GM23338 (cell line): ENCODE data around the gene PYGO1. TPM values are rescaled to one million over a fixed set of nuclear protein-coding genes. Genes with fewer than 3 reads are reported as not detected.

Source experiments
- ATAC-seq: fragments of 200-7000 bp; cut with Tn5 transposase; 3 replicates; pipeline ENCODE4 v1.9.1; 2020
- DNase-seq: peaks from one replicate; pipeline ENCODE4 v3.0.0-alpha.2; 2015; ENCODE audit warnings: low spot score
- H2AFZ ChIP-seq: fragments of 200-600 bp; sonication (generic); 2 replicates; pipeline ENCODE4 v1.8.0; 2016; ENCODE audit warnings: antibody characterized with exemption, mild to moderate bottlenecking, moderate library complexity
- H3F3A ChIP-seq: fragments of 200-600 bp; sonication (generic); replicated peaks from 2 replicates; pipeline ENCODE4 v1.8.0; 2017; ENCODE audit warnings: antibody characterized with exemption, mixed run types, low read depth
- H3K27ac ChIP-seq: fragments of 200-600 bp; sonication (generic); 2 replicates; pipeline ENCODE4 v1.6.1; 2016; ENCODE audit warnings: low read depth
- H3K27me3 ChIP-seq: fragments of 200-600 bp; sonication (generic); 2 replicates; pipeline ENCODE4 v1.8.0; 2016; ENCODE audit warnings: mild to moderate bottlenecking, mixed run types, moderate library complexity; ENCODE audit not compliant: insufficient read depth
- H3K36me3 ChIP-seq: fragments of 200-600 bp; sonication (generic); 2 replicates; pipeline ENCODE4 v1.8.0; 2016; ENCODE audit warnings: mild to moderate bottlenecking; ENCODE audit not compliant: insufficient read depth
- H3K4me1 ChIP-seq: fragments of 200-600 bp; sonication (generic); 2 replicates; pipeline ENCODE4 v1.8.0; 2016; ENCODE audit warnings: mild to moderate bottlenecking, moderate library complexity; ENCODE audit not compliant: insufficient read depth
- H3K4me2 ChIP-seq: fragments of 200-600 bp; sonication (generic); 2 replicates; pipeline ENCODE4 v1.7.1; 2017; ENCODE audit warnings: mixed run types
- H3K4me3 ChIP-seq: fragments of 200-600 bp; sonication (generic); 2 replicates; pipeline ENCODE4 v1.6.1; 2016; ENCODE audit warnings: mixed run types
- H3K79me2 ChIP-seq: fragments of 200-600 bp; sonication (generic); replicated peaks from 2 replicates; pipeline ENCODE4 v1.8.0; 2017; ENCODE audit warnings: mild to moderate bottlenecking; ENCODE audit not compliant: insufficient read depth
- H3K9me2 ChIP-seq: fragments of 200-600 bp; sonication (generic); 2 replicates; pipeline ENCODE4 v1.8.0; 2017; ENCODE audit not compliant: insufficient read depth
- H4K20me1 ChIP-seq: fragments of 200-600 bp; sonication (generic); replicated peaks from 2 replicates; pipeline ENCODE4 v1.8.0; 2017; ENCODE audit warnings: mild to moderate bottlenecking; ENCODE audit not compliant: insufficient read depth
- H3K27ac Mint-ChIP-seq: 2 replicates; pipeline ENCODE4 v1.8.0; 2020; ENCODE audit warnings: inconsistent platforms, mild to moderate bottlenecking, moderate library complexity, mixed read lengths
- H3K27me3 Mint-ChIP-seq: 3 replicates; pipeline ENCODE4 v1.8.0; 2022; ENCODE audit warnings: low read depth, mild to moderate bottlenecking, moderate library complexity, mixed read lengths, inconsistent platforms; ENCODE audit not compliant: insufficient read depth, poor library complexity
- H3K36me3 Mint-ChIP-seq: 3 replicates; pipeline ENCODE4 v1.8.0; 2021; ENCODE audit warnings: low read depth, mild to moderate bottlenecking, inconsistent platforms, moderate library complexity, mixed read lengths
- H3K4me1 Mint-ChIP-seq: 3 replicates; pipeline ENCODE4 v1.8.0; 2020; ENCODE audit warnings: mild to moderate bottlenecking, inconsistent platforms, mixed read lengths
- H3K4me3 Mint-ChIP-seq: 3 replicates; pipeline ENCODE4 v1.8.0; 2021; ENCODE audit warnings: moderate library complexity, mild to moderate bottlenecking, inconsistent platforms, mixed read lengths
- H3K9me3 Mint-ChIP-seq: 3 replicates; pipeline ENCODE4 v1.8.0; 2020; ENCODE audit warnings: moderate library complexity, mild to moderate bottlenecking, inconsistent platforms, mixed read lengths
- CREB1 ChIP-seq: fragments of 250-450 bp; sonication (Bioruptor Pico); IDR thresholded peaks from 2 replicates; pipeline ENCODE4 v1.5.0; 2020; ENCODE audit warnings: low read depth, mild to moderate bottlenecking, moderate library complexity
- EZH2 ChIP-seq: fragments of 200-600 bp; sonication (generic); IDR thresholded peaks from one replicate; pipeline ENCODE4 v1.8.0; 2017; ENCODE audit warnings: antibody characterized with exemption, mild to moderate bottlenecking, low read depth; ENCODE audit not compliant: unreplicated experiment
- EZH2phosphoT487 ChIP-seq: fragments of 200-600 bp; sonication (generic); IDR thresholded peaks from one replicate; pipeline ENCODE4 v1.8.1; 2018; ENCODE audit warnings: antibody characterized with exemption; ENCODE audit not compliant: unreplicated experiment
- JUNB ChIP-seq: IDR thresholded peaks from one replicate; pipeline ENCODE4 v1.6.1; 2016; ENCODE audit warnings: antibody characterized with exemption; ENCODE audit not compliant: unreplicated experiment
- NANOG ChIP-seq: IDR thresholded peaks from 2 replicates; pipeline ENCODE4 v1.6.1; 2016; ENCODE audit warnings: antibody characterized with exemption, borderline replicate concordance
- POLR2AphosphoS5 ChIP-seq: IDR thresholded peaks from 2 replicates; pipeline ENCODE4 v1.6.1; 2016; ENCODE audit warnings: antibody characterized with exemption, low read depth
- ZNF114 ChIP-seq: fragments of 250-450 bp; sonication (Bioruptor Pico); IDR thresholded peaks from 2 replicates; pipeline ENCODE4 v1.5.0; 2020; ENCODE audit warnings: mild to moderate bottlenecking, moderate library complexity
- ZNF331 ChIP-seq: fragments of 250-450 bp; sonication (Bioruptor Pico); IDR thresholded peaks from 2 replicates; pipeline ENCODE4 v1.5.0; 2020; ENCODE audit warnings: low read depth, mild to moderate bottlenecking, moderate library complexity
- polyA plus RNA-seq: library from polyadenylated mRNA; unstranded; fragments of >200 nt; fragmentation: Nextera tagmentation; extraction: Ambion mirVana; gene quantifications from 2 replicates; pipeline ENCODE4 v1.2.1, GENCODE V29; 2016
- total RNA-seq: library from RNA; depleted of rRNA; stranded (reverse); fragments of >200 nt; shearing (Covaris generic); gene quantifications from 2 replicates; pipeline ENCODE4 v1.2.3, GENCODE V29; 2014
- TF ChIP-seq, protein P1 (sequence below): fragments of 250-450 bp; sonication (Bioruptor Pico); IDR thresholded peaks from 2 replicates; pipeline ENCODE4 v1.5.0; 2020; ENCODE audit warnings: mild to moderate bottlenecking, moderate library complexity
- TF ChIP-seq, protein P2 (sequence below), 2 experiments: fragments of 200-600 bp in 1 of 2; sonication (generic) in 1 of 2; conservative IDR thresholded peaks; 2 replicates each; pipeline versions ENCODE4 v1.5.1 to v1.6.1; 2016 to 2017; ENCODE audit warnings: antibody characterized with exemption in 2 of 2, low read depth in 2 of 2, mild to moderate bottlenecking in 2 of 2, moderate library complexity in 1 of 2
- TF ChIP-seq, protein P3 (sequence below): IDR thresholded peaks from one replicate; pipeline ENCODE4 v1.6.1; 2018; ENCODE audit warnings: antibody characterized with exemption; ENCODE audit not compliant: unreplicated experiment
- TF ChIP-seq, protein P4 (sequence below): IDR thresholded peaks from 2 replicates; pipeline ENCODE4 v1.6.1; 2016; ENCODE audit warnings: antibody characterized with exemption

PYGO1 gene
- total and polyA plus RNA-seq, 2 experiments from 2014 or later: 0.18 to 0.52 TPM

DNA sequence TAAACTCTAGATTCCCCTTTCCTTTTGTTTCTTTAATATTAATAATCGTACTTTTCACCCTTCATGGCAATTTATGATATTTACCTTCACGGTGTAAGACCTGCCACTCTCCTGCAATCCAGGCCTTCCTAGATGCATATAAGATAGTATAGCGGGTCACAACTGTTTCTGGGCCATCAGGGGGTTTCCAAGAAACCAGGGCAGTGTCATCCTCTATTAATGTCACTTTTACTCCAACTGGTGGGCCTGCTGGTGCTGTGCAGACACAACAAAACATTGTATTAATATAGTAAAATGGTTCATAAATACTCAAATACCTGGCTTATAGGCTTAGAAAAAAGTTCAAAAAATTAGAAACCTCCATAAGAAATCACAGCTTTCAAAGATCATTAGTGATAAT, 48.9 kb upstream of the PYGO1 start (continued):
- TF ChIP-seq, protein P1, sequence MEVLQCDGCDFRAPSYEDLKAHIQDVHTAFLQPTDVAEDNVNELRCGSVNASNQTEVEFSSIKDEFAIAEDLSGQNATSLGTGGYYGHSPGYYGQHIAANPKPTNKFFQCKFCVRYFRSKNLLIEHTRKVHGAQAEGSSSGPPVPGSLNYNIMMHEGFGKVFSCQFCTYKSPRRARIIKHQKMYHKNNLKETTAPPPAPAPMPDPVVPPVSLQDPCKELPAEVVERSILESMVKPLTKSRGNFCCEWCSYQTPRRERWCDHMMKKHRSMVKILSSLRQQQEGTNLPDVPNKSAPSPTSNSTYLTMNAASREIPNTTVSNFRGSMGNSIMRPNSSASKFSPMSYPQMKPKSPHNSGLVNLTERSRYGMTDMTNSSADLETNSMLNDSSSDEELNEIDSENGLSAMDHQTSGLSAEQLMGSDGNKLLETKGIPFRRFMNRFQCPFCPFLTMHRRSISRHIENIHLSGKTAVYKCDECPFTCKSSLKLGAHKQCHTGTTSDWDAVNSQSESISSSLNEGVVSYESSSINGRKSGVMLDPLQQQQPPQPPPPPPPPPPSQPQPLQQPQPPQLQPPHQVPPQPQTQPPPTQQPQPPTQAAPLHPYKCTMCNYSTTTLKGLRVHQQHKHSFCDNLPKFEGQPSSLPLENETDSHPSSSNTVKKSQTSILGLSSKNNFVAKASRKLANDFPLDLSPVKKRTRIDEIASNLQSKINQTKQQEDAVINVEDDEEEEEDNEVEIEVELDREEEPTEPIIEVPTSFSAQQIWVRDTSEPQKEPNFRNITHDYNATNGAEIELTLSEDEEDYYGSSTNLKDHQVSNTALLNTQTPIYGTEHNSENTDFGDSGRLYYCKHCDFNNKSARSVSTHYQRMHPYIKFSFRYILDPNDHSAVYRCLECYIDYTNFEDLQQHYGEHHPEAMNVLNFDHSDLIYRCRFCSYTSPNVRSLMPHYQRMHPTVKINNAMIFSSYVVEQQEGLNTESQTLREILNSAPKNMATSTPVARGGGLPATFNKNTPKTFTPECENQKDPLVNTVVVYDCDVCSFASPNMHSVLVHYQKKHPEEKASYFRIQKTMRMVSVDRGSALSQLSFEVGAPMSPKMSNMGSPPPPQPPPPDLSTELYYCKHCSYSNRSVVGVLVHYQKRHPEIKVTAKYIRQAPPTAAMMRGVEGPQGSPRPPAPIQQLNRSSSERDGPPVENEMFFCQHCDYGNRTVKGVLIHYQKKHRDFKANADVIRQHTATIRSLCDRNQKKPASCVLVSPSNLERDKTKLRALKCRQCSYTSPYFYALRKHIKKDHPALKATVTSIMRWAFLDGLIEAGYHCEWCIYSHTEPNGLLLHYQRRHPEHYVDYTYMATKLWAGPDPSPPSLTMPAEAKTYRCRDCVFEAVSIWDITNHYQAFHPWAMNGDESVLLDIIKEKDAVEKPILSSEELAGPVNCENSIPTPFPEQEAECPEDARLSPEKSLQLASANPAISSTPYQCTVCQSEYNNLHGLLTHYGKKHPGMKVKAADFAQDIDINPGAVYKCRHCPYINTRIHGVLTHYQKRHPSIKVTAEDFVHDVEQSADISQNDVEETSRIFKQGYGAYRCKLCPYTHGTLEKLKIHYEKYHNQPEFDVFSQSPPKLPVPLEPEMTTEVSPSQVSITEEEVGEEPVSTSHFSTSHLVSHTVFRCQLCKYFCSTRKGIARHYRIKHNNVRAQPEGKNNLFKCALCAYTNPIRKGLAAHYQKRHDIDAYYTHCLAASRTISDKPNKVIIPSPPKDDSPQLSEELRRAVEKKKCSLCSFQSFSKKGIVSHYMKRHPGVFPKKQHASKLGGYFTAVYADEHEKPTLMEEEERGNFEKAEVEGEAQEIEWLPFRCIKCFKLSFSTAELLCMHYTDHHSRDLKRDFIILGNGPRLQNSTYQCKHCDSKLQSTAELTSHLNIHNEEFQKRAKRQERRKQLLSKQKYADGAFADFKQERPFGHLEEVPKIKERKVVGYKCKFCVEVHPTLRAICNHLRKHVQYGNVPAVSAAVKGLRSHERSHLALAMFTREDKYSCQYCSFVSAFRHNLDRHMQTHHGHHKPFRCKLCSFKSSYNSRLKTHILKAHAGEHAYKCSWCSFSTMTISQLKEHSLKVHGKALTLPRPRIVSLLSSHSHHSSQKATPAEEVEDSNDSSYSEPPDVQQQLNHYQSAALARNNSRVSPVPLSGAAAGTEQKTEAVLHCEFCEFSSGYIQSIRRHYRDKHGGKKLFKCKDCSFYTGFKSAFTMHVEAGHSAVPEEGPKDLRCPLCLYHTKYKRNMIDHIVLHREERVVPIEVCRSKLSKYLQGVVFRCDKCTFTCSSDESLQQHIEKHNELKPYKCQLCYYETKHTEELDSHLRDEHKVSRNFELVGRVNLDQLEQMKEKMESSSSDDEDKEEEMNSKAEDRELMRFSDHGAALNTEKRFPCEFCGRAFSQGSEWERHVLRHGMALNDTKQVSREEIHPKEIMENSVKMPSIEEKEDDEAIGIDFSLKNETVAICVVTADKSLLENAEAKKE (CRISPR knock-in tag): no peak

DNA sequence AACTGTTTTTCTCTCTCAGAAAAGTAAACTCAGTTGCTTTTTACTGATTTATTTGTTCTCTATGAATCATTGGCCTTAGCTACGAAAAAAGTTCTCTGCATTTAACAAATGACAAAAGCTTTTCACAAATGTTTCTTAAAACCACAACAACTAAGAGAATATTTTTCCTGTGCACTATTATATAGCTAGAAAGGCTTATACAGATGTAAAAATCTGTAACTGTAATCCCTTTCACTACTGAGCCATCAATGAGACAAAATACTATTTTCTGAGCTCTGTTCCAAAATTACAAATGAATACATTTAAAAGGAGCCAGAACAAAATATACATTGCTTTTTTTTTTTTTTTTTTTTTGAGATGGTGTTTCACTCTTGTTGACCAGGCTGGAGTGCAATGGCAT, 45.6 kb upstream of the PYGO1 start:
- no peak overlapping the region for H3K27ac ChIP-seq
- Mint-ChIP-seq H3K27ac (no peak overlapping the region), H3K9me3 (no peaks in the 10 kb centered on the region), H3K4me3 (no peak overlapping the region), H3K27me3 (peaks cover 3% of the 10 kb centered on the region), H3K4me1 (no peaks in the 10 kb centered on the region; the same call in 2 of the 3 replicates), H3K36me3 (no peaks in the 10 kb centered on the region)
- no peaks in the 10 kb centered on the region; the same call in 1 of the 2 replicates for H3K36me3 ChIP-seq
- ATAC-seq (no peak), DNase-seq (no peak)
- no peaks in the 10 kb centered on the region for H4K20me1 ChIP-seq
- no peaks in the 10 kb centered on the region for H3F3A ChIP-seq
- H3K4me3 ChIP-seq: no peak overlapping the region
- H2AFZ ChIP-seq: no peak overlapping the region
- no peaks in the 10 kb centered on the region for H3K9me2 ChIP-seq
- H3K4me2 ChIP-seq: no peak overlapping the region
- H3K79me2 ChIP-seq: no peaks in the 10 kb centered on the region
- no peaks in the 10 kb centered on the region for H3K27me3 ChIP-seq
- H3K4me1 ChIP-seq: no peaks in the 10 kb centered on the region
- TF ChIP-seq ZNF114 (CRISPR knock-in tag) (no peak), NANOG (no peak), JUNB (no peak), ZNF331 (no peak), EZH2 (no peak), POLR2AphosphoS5 (no peak), CREB1 (no peak), EZH2phosphoT487 (no peak)
- TF ChIP-seq, protein P2, sequence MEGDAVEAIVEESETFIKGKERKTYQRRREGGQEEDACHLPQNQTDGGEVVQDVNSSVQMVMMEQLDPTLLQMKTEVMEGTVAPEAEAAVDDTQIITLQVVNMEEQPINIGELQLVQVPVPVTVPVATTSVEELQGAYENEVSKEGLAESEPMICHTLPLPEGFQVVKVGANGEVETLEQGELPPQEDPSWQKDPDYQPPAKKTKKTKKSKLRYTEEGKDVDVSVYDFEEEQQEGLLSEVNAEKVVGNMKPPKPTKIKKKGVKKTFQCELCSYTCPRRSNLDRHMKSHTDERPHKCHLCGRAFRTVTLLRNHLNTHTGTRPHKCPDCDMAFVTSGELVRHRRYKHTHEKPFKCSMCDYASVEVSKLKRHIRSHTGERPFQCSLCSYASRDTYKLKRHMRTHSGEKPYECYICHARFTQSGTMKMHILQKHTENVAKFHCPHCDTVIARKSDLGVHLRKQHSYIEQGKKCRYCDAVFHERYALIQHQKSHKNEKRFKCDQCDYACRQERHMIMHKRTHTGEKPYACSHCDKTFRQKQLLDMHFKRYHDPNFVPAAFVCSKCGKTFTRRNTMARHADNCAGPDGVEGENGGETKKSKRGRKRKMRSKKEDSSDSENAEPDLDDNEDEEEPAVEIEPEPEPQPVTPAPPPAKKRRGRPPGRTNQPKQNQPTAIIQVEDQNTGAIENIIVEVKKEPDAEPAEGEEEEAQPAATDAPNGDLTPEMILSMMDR (conservative IDR thresholded peaks at IDR 0.05; ENCODE audit: low read depth in 2 of 2): no peak
- TF ChIP-seq, protein P3, sequence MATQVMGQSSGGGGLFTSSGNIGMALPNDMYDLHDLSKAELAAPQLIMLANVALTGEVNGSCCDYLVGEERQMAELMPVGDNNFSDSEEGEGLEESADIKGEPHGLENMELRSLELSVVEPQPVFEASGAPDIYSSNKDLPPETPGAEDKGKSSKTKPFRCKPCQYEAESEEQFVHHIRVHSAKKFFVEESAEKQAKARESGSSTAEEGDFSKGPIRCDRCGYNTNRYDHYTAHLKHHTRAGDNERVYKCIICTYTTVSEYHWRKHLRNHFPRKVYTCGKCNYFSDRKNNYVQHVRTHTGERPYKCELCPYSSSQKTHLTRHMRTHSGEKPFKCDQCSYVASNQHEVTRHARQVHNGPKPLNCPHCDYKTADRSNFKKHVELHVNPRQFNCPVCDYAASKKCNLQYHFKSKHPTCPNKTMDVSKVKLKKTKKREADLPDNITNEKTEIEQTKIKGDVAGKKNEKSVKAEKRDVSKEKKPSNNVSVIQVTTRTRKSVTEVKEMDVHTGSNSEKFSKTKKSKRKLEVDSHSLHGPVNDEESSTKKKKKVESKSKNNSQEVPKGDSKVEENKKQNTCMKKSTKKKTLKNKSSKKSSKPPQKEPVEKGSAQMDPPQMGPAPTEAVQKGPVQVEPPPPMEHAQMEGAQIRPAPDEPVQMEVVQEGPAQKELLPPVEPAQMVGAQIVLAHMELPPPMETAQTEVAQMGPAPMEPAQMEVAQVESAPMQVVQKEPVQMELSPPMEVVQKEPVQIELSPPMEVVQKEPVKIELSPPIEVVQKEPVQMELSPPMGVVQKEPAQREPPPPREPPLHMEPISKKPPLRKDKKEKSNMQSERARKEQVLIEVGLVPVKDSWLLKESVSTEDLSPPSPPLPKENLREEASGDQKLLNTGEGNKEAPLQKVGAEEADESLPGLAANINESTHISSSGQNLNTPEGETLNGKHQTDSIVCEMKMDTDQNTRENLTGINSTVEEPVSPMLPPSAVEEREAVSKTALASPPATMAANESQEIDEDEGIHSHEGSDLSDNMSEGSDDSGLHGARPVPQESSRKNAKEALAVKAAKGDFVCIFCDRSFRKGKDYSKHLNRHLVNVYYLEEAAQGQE: no peak
- TF ChIP-seq, protein P4, sequence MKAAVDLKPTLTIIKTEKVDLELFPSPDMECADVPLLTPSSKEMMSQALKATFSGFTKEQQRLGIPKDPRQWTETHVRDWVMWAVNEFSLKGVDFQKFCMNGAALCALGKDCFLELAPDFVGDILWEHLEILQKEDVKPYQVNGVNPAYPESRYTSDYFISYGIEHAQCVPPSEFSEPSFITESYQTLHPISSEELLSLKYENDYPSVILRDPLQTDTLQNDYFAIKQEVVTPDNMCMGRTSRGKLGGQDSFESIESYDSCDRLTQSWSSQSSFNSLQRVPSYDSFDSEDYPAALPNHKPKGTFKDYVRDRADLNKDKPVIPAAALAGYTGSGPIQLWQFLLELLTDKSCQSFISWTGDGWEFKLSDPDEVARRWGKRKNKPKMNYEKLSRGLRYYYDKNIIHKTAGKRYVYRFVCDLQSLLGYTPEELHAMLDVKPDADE: no peak
